Measurements from ENCODE around the gene SCO2. TPM values are rescaled to one million over a fixed set of nuclear protein-coding genes. Genes with fewer than 3 reads are reported as not detected.

SCO2 gene
- total RNA-seq, 6 experiments from 2014 or later: 0.80 to 4.2 (median 2.5) TPM; not detected in 2

DNA sequence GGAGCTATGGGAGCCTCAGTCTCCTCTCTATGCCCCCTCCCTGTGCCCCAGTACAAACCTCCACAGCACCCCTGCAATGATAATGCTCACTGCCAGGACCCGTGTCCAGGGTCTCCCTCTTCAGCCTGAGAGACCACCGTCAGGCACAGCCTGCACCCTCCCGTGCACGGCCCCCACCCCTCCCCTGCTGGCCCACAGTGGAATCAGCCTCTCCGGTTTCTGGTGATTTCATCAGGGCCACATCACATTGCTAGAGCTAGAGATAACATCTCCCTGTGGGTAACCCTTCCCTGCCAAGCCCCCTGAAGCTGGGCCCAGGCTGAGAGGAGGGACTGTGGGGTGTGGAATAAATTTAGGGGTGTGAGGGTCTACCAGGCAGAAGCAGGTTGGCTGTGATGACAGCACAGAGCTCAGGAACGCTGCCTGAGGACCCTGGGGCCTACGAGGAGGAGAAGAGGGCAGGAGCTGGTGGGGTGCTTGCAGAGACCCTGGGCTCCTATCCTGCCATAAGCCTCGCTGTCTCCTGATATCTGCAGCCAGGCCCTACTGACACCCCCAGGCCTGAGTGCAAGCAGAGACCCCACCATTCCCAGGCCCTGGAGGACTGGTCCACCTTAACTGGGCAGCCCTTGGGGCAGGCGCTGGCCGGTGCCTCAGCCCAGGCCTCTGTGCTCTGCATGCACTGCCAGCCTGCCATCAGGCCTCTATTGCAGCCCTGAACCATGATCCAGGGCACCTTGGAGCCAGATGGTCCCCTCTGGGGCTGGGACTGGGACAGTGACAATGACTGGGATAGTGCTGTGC, 20.3 kb upstream of the SCO2 start, which contains the start of gene KLHDC7B:
KLHDC7B (plus strand) TSS at position 378 of the 804 bp plus-strand sequence; CDS start at position 723, 345 bp downstream.
- H3K4me1 ChIP-seq: peaks cover 0 to 8% (median 0%) of the 10 kb centered on the region in 4 donors
- peak within 1 kb of the TSS in 1 of 3 donors; percentile 96 for H3K27ac ChIP-seq
- WGBS (ENCODE audit: insufficient coverage, low coverage, low lambda C conversion rate, missing lambda C conversion rate): 70% methylated on average over 6 of the region's 10 CpGs

DNA sequence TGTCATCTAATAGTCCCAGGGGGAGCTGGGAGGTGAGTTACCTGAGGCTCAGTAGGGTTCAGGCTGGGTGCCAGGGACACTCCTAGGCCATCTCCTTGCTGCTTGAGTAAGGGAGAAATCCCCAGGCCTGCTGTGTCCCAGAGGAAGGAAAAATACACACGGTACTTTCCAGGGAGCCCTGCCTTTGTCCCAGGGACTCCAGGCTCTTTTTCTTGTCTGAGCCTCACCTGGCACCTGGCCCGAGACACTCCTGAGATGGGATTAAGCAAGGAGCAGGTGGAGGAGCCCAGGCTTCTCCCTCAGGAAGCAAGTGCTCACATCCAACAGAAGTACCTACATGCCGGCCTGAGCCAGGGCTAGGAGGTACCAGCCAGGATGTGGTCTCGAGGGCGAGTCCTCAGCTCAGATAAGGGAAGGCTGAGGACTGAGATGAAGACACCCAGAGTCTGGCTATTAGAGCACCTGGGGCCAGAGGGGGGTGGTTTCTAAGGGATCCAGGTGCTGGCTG, 19.4 kb upstream of the SCO2 start:
- H3K4me1 ChIP-seq: peaks cover 0 to 14% (median 4%) of the 10 kb centered on the region in 4 donors
- TF ChIP-seq, protein P1, sequence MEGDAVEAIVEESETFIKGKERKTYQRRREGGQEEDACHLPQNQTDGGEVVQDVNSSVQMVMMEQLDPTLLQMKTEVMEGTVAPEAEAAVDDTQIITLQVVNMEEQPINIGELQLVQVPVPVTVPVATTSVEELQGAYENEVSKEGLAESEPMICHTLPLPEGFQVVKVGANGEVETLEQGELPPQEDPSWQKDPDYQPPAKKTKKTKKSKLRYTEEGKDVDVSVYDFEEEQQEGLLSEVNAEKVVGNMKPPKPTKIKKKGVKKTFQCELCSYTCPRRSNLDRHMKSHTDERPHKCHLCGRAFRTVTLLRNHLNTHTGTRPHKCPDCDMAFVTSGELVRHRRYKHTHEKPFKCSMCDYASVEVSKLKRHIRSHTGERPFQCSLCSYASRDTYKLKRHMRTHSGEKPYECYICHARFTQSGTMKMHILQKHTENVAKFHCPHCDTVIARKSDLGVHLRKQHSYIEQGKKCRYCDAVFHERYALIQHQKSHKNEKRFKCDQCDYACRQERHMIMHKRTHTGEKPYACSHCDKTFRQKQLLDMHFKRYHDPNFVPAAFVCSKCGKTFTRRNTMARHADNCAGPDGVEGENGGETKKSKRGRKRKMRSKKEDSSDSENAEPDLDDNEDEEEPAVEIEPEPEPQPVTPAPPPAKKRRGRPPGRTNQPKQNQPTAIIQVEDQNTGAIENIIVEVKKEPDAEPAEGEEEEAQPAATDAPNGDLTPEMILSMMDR (IDR thresholded peaks at IDR 0.05): no peak
- no peak for TF ChIP-seq POLR2A (IDR thresholded peaks at IDR 0.05)
- ATAC-seq (peak in 1 of 4 donors; percentile 4), DNase-seq (peak in 1 of 3 donors; percentile 57)
- no peaks in the 10 kb centered on the region for H3K9me3 ChIP-seq
- H3K27me3 ChIP-seq: no peaks in the 10 kb centered on the region
- H3K27ac ChIP-seq: peak overlapping the region in 2 of 3 donors; percentile 66 to 96
- no peak overlapping the region for H3K4me3 ChIP-seq
- WGBS (ENCODE audit: insufficient coverage, low coverage, low lambda C conversion rate, missing lambda C conversion rate): 68% methylated on average over 5 of the region's 5 CpGs
- H3K36me3 ChIP-seq: no peaks in the 10 kb centered on the region
- intact Hi-C loops (cut with DNase I): no loop called here

More for the DNA sequence above, 20.3 kb upstream of the SCO2 start, which contains the start of gene KLHDC7B:
- ATAC-seq: no peak
- intact Hi-C loops (cut with DNase I): no loop called here
- DNase-seq: peak in 1 of 3 donors; percentile 44
- TF ChIP-seq, protein P1 (IDR thresholded peaks at IDR 0.05): no peak
- no peak for TF ChIP-seq POLR2A (IDR thresholded peaks at IDR 0.05)
- no peak within 1 kb of the TSS for H3K4me3 ChIP-seq
- H3K36me3 ChIP-seq: no peaks in the 10 kb centered on the region
- no peaks in the 10 kb centered on the region for H3K9me3 ChIP-seq
- no peaks in the 10 kb centered on the region for H3K27me3 ChIP-seq

DNA sequence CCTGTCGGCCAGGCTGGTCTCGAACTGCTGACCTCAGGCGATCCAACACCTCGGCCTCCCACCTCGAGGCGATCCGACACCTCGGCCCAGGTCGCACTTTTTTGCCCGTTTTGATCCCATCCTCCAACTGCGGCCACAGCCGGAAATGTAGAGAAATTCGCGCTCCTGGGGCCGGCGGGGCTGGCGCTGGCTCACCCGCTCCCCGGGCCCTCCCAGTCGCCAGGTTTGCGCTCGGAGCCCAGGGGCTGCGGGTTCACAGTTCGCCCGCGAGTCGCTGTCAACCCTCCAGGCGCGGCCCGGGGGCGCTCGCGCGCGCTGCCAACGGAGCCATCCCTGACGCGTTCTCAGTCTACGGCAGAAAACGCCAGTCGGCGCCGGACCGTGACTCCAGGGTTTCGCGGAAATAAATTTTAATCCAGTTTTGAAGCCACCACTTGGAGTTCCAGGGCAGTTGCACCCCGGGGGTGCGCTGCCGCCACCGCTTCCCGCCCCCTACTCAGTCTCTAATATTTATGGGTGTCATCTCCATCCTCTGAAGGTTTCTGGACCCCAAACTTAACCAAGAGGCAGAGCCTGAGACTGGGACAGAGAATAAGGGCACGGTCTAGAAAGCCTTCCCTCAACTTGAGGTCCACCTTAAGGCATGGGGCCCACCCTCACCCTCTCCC, 18.8 kb upstream of the SCO2 start:
- peak overlapping the region; percentile 18 to 36 (median 21) for H3K4me3 ChIP-seq
- DNase-seq (peak; percentile 86 to 89 (median 89)), ATAC-seq (peak; percentile 68 to 75 (median 72))
- TF ChIP-seq POLR2A (IDR thresholded peaks at IDR 0.05): peak; percentile 54
- TF ChIP-seq, protein P1 (IDR thresholded peaks at IDR 0.05): peak; percentile 48 to 65 (median 55)
- H3K36me3 ChIP-seq: no peaks in the 10 kb centered on the region
- WGBS (ENCODE audit: insufficient coverage, low coverage, low lambda C conversion rate, missing lambda C conversion rate): 7% methylated on average over 16 of the region's 52 CpGs
- H3K9me3 ChIP-seq: no peaks in the 10 kb centered on the region
- peak overlapping the region; percentile 27 to 96 (median 66) for H3K27ac ChIP-seq
- peaks cover 0 to 17% (median 5%) of the 10 kb centered on the region in 4 donors for H3K4me1 ChIP-seq
- intact Hi-C loops (cut with DNase I): no loop called here
- H3K27me3 ChIP-seq: no peaks in the 10 kb centered on the region

DNA sequence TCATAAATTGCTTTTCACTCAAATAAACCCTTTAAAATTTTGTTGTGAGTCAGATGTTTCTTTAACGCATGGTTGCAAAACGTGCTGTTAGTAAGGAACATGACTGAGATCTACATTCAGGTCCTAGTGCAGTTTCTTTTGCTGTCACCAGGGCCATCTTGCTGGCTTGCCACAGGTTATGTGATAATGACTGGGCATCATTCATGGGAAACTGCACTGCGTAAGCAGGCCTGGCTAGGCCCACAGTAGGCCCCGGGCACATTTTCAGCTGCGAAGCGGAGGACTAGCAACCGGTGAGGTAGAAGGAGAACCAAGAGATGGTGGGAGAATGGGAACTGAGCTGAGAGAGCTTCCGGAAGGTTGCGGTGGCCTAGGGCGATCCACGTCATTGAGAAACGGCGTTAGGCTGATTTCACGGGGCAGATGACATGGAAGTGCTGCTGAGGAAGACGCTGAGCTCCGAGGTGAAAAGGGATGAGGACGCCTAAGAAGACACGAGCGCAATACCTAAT, 17.1 kb upstream of the SCO2 start:
- Histone ChIP-seq H3K36me3 (no peaks in the 10 kb centered on the region), H3K9me3 (no peaks in the 10 kb centered on the region), H3K27ac (peak overlapping the region in 2 of 3 donors; percentile 96 to 97), H3K4me1 (peaks cover 0 to 19% (median 9%) of the 10 kb centered on the region in 4 donors), H3K27me3 (no peaks in the 10 kb centered on the region), H3K4me3 (no peak overlapping the region)
- DNase-seq (peak in 1 of 3 donors; percentile 65), ATAC-seq (peak in 1 of 4 donors; percentile 3)
- intact Hi-C loops (cut with DNase I): no loop called here
- TF ChIP-seq, protein P1 (IDR thresholded peaks at IDR 0.05): no peak
- TF ChIP-seq POLR2A (IDR thresholded peaks at IDR 0.05): peak; percentile 35
- WGBS (ENCODE audit: insufficient coverage, low coverage, low lambda C conversion rate, missing lambda C conversion rate): 65% methylated on average over 18 of the region's 19 CpGs

Measured in right lobe of liver (tissue), 6 donors.